Tibial nerve (tissue), 4 donors: ENCODE measurements around the gene PLD5.

Experiments
- EP300 ChIP-seq, 2 donors: sonication (generic); formaldehyde crosslinking; IDR thresholded peaks; one replicate each; pipeline ENCODE4 v1.6.1; 2017; ENCODE audit warnings: antibody characterized with exemption in 2 of 2, mild to moderate bottlenecking in 1 of 2
- TF ChIP-seq, protein P1 (sequence below), 5 experiments: fragments of 200-600 bp in 3 of 5; fragments of 450-650 bp in 2 of 5; sonication (generic) in 3 of 5; IDR thresholded peaks; one replicate each; pipeline ENCODE4 v1.5.1; 2016 to 2019; ENCODE audit warnings: antibody characterized with exemption in 5 of 5, mild to moderate bottlenecking in 3 of 5, moderate library complexity in 2 of 5

DNA sequence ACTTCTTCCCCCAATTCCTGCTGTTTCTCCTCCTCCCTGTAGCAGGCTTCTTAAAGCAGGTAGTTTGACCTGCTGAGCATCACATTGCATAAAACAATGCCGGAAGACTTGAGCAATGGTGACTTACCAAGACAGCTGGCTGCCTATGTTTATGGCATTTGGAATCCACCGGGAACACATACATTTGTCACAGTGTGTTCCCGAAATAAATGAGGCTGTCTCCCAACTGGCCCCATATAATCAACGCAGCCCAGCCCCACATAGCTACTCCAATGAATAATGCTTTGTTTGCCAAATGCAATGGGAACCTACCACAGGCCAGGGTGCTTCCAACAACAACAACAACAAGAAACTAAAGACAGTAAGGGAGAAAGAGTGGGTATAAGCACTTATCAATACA lies 339.5 kb downstream of the PLD5 start:
- TF ChIP-seq, protein P1, sequence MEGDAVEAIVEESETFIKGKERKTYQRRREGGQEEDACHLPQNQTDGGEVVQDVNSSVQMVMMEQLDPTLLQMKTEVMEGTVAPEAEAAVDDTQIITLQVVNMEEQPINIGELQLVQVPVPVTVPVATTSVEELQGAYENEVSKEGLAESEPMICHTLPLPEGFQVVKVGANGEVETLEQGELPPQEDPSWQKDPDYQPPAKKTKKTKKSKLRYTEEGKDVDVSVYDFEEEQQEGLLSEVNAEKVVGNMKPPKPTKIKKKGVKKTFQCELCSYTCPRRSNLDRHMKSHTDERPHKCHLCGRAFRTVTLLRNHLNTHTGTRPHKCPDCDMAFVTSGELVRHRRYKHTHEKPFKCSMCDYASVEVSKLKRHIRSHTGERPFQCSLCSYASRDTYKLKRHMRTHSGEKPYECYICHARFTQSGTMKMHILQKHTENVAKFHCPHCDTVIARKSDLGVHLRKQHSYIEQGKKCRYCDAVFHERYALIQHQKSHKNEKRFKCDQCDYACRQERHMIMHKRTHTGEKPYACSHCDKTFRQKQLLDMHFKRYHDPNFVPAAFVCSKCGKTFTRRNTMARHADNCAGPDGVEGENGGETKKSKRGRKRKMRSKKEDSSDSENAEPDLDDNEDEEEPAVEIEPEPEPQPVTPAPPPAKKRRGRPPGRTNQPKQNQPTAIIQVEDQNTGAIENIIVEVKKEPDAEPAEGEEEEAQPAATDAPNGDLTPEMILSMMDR (IDR thresholded peaks at IDR 0.05): no peak
- TF ChIP-seq EP300 (IDR thresholded peaks at IDR 0.05): no peak
